Nephron progenitor cell (in vitro differentiated cells): Measurements from ENCODE around the gene RPH3AL.
"Not testable (repeated sequence)": the region's sequence is repeated elsewhere in the genome, so short reads cannot be mapped to it uniquely, and the experiment has no call there.

Experiments used
- DNase-seq: peaks from one replicate; pipeline ENCODE4 v3.0.0; 2021
- H3K27ac Mint-ChIP-seq: 2 replicates; pipeline ENCODE4 v1.8.0; 2021; ENCODE audit warnings: mild to moderate bottlenecking, moderate library complexity, mixed read lengths
- H3K27me3 Mint-ChIP-seq: 2 replicates; pipeline ENCODE4 v1.8.0; 2021; ENCODE audit warnings: mild to moderate bottlenecking, low read depth, mixed read lengths; ENCODE audit not compliant: poor library complexity
- H3K36me3 Mint-ChIP-seq: 2 replicates; pipeline ENCODE4 v1.8.0; 2021; ENCODE audit warnings: low read depth, mixed read lengths
- H3K4me1 Mint-ChIP-seq: 2 replicates; pipeline ENCODE4 v1.8.0; 2021; ENCODE audit warnings: mixed read lengths
- H3K4me3 Mint-ChIP-seq: 2 replicates; pipeline ENCODE4 v1.8.0; 2021; ENCODE audit warnings: mild to moderate bottlenecking, moderate library complexity, mixed read lengths
- H3K9me3 Mint-ChIP-seq: 2 replicates; pipeline ENCODE4 v1.8.0; 2021; ENCODE audit warnings: mild to moderate bottlenecking, moderate library complexity, mixed read lengths
- CTCF ChIP-seq: fragments of 200-600 bp; sonication (generic); IDR thresholded peaks from 2 replicates; pipeline ENCODE4 v1.5.0; 2021; ENCODE audit warnings: antibody characterized with exemption

RPH3AL gene

DNA sequence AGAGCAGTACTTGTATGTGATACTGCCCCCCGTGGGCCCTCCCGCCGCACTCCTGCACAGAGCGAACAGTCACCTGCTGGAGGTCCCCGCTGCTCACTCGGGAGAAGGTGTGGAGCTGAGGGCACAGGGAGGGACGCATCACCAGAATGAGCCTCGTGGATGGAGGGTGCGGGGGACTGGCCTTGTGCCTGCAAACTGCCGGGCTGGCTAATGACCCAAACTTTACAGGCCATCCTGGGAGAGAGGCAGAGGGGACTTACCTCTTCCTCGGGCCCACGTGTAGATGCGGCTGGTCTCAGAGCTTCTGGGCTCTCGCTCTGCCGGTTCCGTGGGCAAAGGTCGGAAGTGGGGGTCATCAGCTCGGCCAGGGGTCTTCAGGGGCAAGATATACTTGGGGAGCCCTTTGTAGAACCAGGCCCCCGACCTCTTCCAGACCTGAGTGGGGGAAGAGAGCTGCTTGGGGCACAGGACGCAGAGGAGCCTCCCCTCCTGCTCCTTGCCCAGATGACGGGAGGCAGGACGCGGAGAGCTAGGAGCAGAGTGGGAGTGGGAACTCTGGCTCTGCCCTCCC, 105.7 kb downstream of the RPH3AL start:
- H3K27ac Mint-ChIP-seq: no peak overlapping the region
- no peak for DNase-seq

DNA sequence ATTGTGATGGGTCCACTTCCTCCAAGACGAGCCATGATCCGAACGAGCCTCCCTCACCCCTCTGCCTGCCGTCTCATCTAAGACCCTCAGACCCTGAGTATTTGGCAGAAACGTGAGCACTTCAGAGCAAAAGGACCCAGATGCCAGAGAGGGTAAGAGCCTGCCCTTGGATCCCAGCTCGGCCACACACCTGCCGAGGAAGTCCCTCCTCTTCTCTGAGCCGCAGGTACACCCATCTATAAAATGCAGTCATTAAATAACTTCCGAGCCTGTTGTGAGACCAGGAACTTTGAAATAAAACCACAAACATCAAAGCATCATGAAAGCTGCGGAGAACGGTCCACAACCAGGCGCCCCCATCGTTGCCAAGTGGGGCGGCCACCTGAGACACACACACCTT, 106.4 kb downstream of the RPH3AL start:
- H3K27me3 Mint-ChIP-seq: peaks cover 3% of the 10 kb centered on the region
- H3K9me3 Mint-ChIP-seq: no peaks in the 10 kb centered on the region
- H3K4me3 Mint-ChIP-seq: no peak overlapping the region
- no peaks in the 10 kb centered on the region for H3K4me1 Mint-ChIP-seq
- no peak for DNase-seq
- H3K27ac Mint-ChIP-seq: no peak overlapping the region
- no peak for TF ChIP-seq CTCF
- H3K36me3 Mint-ChIP-seq: peaks cover 9% of the 10 kb centered on the region

More for the DNA sequence above, 105.7 kb downstream of the RPH3AL start:
- Mint-ChIP-seq H3K27me3 (peaks cover 3% of the 10 kb centered on the region), H3K9me3 (no peaks in the 10 kb centered on the region), H3K4me3 (no peak overlapping the region), H3K36me3 (peaks cover 9% of the 10 kb centered on the region), H3K4me1 (no peaks in the 10 kb centered on the region)
- TF ChIP-seq CTCF: no peak

DNA sequence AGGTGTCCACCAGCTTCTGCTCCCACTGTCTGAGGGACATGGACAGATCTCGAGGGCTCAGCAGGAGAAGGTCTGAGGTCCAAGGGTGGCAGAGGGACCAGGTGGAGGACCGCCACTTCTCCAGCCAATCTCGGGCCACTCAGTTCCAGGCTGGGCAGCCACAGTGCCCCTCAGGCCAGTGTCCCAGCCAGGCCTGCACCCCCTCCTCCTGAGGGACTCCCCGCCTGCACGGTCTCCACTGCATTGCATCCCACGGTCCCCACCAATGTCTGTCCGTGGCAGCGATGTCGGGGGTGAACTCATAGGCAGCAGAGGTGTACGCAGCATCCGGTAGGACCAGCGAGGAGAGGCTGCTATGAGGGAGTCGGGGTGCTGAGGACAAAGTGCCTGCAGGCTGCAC, 107.0 kb downstream of the RPH3AL start:
- no peak overlapping the region for H3K4me3 Mint-ChIP-seq
- H3K9me3 Mint-ChIP-seq: no peaks in the 10 kb centered on the region
- DNase-seq: no peak
- H3K27ac Mint-ChIP-seq: no peak overlapping the region
- no peaks in the 10 kb centered on the region for H3K4me1 Mint-ChIP-seq
- H3K27me3 Mint-ChIP-seq: peaks cover 3% of the 10 kb centered on the region
- no peak for TF ChIP-seq CTCF
- peaks cover 9% of the 10 kb centered on the region for H3K36me3 Mint-ChIP-seq

DNA sequence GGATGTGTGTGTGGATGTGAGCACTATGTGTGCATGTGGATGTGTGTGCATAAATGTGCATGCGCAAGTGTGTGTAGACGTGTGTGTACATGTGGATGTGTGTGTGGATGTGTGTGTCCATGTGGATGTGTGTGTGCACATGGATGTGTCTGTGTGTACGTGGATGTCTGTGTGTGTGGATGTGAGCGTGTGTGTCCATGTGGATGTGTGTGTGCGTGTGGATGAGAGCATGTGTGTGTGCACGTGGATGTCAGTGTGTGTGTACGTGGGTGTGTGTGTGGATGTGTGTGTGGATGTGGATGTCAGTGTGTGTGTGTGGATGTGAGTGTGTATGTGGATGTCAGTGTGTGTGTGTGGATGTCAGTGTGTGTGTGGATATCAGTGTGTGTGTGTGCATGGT, 107.6 kb downstream of the RPH3AL start:
- H3K27ac Mint-ChIP-seq: peak overlapping the region; percentile 10
- no peak for DNase-seq
- H3K9me3 Mint-ChIP-seq: no peaks in the 10 kb centered on the region
- H3K4me1 Mint-ChIP-seq: no peaks in the 10 kb centered on the region
- H3K4me3 Mint-ChIP-seq: no peak overlapping the region
- no peak for TF ChIP-seq CTCF
- peaks cover 9% of the 10 kb centered on the region for H3K36me3 Mint-ChIP-seq
- H3K27me3 Mint-ChIP-seq: peaks cover 3% of the 10 kb centered on the region

DNA sequence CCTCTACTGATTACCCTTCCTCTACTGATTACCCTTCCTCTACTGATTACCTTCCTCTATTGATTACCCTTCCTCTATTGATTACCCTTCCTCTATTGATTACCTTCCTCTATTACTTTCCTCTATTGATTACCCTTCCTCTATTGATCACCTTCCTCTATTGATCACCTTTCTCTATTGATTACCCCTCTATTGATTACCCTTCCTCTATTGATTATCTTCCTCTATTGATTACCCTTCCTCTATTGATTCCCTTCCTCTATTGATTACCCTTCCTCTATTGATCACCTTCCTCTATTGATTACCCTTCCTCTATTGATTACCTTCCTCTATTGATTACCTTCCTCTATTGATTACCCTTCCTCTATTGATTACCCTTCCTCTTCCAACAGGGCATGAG, 108.7 kb downstream of the RPH3AL start:
- not testable (repeated sequence) for DNase-seq, H3K27me3 Mint-ChIP-seq, H3K36me3 Mint-ChIP-seq, H3K27ac Mint-ChIP-seq, H3K4me3 Mint-ChIP-seq, H3K9me3 Mint-ChIP-seq, H3K4me1 Mint-ChIP-seq

- TF ChIP-seq CTCF: no peak
- H3K4me1 Mint-ChIP-seq: peaks cover 29% of the 10 kb centered on the region
- DNase-seq: no peak
- H3K9me3 Mint-ChIP-seq: no peaks in the 10 kb centered on the region
- H3K36me3 Mint-ChIP-seq: no peaks in the 10 kb centered on the region
- H3K4me3 Mint-ChIP-seq: no peak overlapping the region
- peaks cover 9% of the 10 kb centered on the region for H3K27me3 Mint-ChIP-seq
- no peak overlapping the region for H3K27ac Mint-ChIP-seq
These were observed 113.7 kb downstream of the RPH3AL start for GRCh38 chr17:238964-239259.
